Measurements from ENCODE around the gene EPHB6. TPM values are rescaled to one million over a fixed set of nuclear protein-coding genes. Genes with fewer than 3 reads are reported as not detected.
A peak's percentile ranks its signal among the peaks of the same experiment; 100 is the strongest.

EPHB6 gene
- total RNA-seq, 1 donor from 2014 or later, result 4.4 TPM

DNA sequence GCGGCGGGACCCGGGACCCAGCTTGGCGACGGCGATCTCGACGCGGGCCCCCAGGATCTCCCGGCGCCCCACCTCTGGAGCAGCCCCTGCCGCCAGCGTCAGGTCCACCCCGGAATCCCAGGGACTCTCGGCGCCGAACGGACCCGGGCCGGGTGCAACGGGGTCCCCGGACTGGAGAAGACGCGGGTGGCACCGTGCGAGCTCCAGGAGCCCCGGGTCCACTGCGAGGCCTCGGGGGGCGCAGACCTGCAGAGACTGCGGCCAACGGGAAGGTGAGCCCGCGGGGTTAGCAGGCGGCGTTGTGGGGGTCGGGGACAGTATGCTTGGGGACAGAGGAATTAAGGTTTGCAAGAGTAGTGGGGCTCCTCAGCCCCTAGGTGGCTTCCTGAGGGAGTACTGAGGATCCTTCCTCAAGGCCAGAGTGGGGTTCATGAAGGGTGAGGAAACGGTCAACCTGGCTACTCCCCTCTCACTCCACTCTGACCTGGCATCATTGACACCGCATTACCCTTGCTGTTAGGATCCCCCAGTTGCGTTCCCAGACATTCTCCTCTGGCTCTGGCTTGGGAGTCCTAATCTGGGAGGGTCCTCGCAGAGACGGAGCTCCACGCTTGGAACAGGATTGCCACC lies 353 bp downstream of the EPHB6 start:
- no peak for DNase-seq
- peaks cover 52% of the 10 kb centered on the region for H3K27me3 ChIP-seq (ENCODE audit: low read depth)
- no peaks in the 10 kb centered on the region for H3K36me3 ChIP-seq
- no peaks in the 10 kb centered on the region for H3K9me3 ChIP-seq (replicated peaks)
- intact Hi-C loops (cut with micrococcal nuclease), result loop anchor here (10.0 kb wide), 1 partner anchor 150 kb away; no protein-coding TSS in a partner anchor
- TF ChIP-seq, protein P1, sequence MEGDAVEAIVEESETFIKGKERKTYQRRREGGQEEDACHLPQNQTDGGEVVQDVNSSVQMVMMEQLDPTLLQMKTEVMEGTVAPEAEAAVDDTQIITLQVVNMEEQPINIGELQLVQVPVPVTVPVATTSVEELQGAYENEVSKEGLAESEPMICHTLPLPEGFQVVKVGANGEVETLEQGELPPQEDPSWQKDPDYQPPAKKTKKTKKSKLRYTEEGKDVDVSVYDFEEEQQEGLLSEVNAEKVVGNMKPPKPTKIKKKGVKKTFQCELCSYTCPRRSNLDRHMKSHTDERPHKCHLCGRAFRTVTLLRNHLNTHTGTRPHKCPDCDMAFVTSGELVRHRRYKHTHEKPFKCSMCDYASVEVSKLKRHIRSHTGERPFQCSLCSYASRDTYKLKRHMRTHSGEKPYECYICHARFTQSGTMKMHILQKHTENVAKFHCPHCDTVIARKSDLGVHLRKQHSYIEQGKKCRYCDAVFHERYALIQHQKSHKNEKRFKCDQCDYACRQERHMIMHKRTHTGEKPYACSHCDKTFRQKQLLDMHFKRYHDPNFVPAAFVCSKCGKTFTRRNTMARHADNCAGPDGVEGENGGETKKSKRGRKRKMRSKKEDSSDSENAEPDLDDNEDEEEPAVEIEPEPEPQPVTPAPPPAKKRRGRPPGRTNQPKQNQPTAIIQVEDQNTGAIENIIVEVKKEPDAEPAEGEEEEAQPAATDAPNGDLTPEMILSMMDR (IDR thresholded peaks at IDR 0.05; ENCODE audit: borderline replicate concordance), result no peak
- H3K4me3 ChIP-seq, result peak overlapping the region; percentile 75
- no peak overlapping the region for H3K27ac ChIP-seq (replicated peaks)
- H3K4me1 ChIP-seq, result peaks cover 22% of the 10 kb centered on the region

DNA sequence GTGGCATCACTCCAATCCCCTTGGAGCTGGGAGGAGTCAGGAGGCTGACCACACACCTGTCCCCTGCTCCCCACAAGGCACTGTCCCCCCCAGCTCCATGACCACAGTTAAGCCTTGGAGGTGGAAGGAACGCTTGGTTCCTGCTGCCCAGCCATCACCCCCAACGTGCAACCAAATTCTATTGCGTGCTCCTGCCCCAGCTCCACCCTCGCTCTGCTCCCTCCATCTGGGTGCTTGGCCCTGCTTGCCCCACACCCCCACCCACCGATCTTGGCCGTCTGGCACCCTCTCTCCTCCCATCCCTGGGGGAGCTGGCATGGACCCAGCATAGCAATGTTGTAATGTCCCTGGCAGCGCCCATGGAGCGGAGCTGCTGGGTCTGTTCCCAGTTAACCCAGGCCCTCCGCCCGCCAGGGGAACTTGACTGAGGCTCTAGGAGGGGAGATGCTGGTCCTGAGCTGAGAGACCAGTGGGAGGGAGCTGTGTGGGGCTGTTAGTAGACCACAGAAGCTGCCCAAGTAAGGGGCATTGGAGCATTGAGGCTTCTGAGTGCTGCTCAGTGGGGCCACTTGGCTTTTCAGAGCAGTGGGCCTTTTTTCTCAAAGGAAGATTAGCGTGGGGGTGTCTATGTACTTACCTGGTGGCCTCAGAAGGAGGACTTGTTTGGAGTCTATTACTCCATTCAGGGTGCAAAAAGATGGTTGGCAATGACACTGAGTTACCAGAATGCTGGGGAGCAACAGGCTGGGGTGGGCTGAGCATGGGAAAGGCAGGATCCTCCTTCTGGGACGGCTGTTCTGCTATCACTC lies 1.1 kb downstream of the EPHB6 start:
- intact Hi-C loops (cut with micrococcal nuclease), result loop anchor here (10.0 kb wide), 1 partner anchor 149 kb away; no protein-coding TSS in a partner anchor
- Histone ChIP-seq H3K4me3 (peak overlapping the region; percentile 75), H3K9me3 (replicated peaks) (no peaks in the 10 kb centered on the region), H3K27ac (replicated peaks) (no peak overlapping the region), H3K4me1 (peaks cover 22% of the 10 kb centered on the region), H3K27me3 (ENCODE audit: low read depth) (peaks cover 49% of the 10 kb centered on the region), H3K36me3 (no peaks in the 10 kb centered on the region)
- TF ChIP-seq, protein P1 (IDR thresholded peaks at IDR 0.05; ENCODE audit: borderline replicate concordance), result no peak
- peak; percentile 56 for DNase-seq

DNA sequence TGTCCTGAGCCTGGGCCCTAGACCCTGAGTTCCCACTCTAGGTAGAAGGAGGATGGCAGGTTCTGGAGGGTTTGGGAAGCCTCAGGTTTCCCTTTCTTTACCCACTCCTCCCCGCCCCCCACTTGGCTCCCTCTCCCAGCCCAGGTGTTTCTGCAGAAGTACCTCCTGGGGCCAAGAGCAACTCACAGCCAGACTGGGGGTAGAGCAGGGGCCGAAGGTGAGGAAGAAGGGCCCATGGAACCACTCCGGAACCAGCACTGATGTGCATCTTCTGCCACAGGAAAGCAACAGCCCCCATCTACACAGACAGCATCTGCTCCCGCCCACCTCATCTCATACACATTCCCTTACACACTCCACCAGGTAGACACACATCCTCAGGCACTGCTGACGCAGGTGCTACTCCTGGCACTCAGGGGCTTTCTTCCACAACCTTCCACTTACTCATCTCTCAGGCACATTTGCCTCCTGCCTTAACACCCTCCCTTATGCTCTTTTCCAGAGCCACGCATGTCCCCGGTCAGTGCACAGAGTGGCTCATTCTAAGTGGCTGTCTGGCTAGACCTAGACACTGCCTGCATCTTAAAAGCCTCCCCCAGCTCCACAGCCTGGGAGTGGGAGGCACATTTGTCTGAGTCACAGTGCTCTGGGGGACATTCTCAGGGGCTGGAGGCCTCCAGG lies 1.8 kb downstream of the EPHB6 start:
- H3K9me3 ChIP-seq (replicated peaks), result no peaks in the 10 kb centered on the region
- no peak for DNase-seq
- peaks cover 22% of the 10 kb centered on the region for H3K4me1 ChIP-seq
- no peak overlapping the region for H3K27ac ChIP-seq (replicated peaks)
- H3K27me3 ChIP-seq (ENCODE audit: low read depth), result peaks cover 45% of the 10 kb centered on the region
- H3K36me3 ChIP-seq, result no peaks in the 10 kb centered on the region
- intact Hi-C loops (cut with micrococcal nuclease), result loop anchor here (10.0 kb wide), 1 partner anchor 148 kb away; no protein-coding TSS in a partner anchor
- H3K4me3 ChIP-seq, result no peak overlapping the region
- TF ChIP-seq, protein P1 (IDR thresholded peaks at IDR 0.05; ENCODE audit: borderline replicate concordance), result no peak

DNA sequence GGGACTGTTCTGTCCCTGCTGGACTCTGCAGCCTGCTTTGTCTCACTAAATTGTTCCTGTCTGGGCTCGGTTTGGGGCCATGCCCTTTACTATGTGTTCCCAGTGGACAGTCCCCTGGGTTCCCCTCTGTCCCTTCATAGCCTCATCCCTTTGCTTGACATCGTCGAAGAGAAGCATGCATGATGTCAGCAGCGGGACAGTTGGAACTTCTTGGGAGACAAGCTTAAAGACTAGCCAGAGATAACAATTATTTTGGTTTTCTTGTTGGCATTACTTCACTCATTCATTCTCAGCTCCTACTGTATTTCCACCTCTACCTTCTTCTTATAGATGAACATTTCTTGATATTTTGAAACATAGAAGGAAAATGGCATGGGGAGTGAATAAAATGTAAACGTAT lies 2.7 kb downstream of the EPHB6 start:
- TF ChIP-seq, protein P1 (IDR thresholded peaks at IDR 0.05; ENCODE audit: borderline replicate concordance), result no peak
- H3K4me3 ChIP-seq, result no peak overlapping the region
- DNase-seq, result no peak
- peaks cover 22% of the 10 kb centered on the region for H3K4me1 ChIP-seq
- H3K27me3 ChIP-seq (ENCODE audit: low read depth), result peaks cover 43% of the 10 kb centered on the region
- no peak overlapping the region for H3K27ac ChIP-seq (replicated peaks)
- no peaks in the 10 kb centered on the region for H3K9me3 ChIP-seq (replicated peaks)
- no peaks in the 10 kb centered on the region for H3K36me3 ChIP-seq
- intact Hi-C loops (cut with micrococcal nuclease), result loop anchor here (10.0 kb wide), 1 partner anchor 147 kb away; no protein-coding TSS in a partner anchor

DNA sequence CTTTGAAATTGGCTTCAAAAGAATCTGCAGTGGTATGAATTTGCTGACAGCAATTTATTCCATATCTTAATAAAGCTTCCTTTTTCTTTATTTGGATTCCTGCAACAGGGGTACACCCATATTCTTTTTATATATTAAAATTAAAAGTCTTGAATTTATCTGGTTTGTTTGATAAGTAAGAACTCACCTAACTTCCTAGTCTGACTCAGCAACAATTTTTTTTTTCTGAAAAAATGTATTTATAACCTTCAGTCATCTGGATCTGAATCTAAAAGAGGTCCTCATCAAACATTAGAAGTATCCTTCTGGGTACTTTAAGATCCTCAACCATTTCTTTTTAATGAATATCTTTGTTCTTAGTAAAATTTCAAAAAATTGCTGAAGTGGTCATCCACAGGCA lies 4.5 kb downstream of the EPHB6 start:
- Histone ChIP-seq H3K27ac (replicated peaks) (no peak overlapping the region), H3K4me3 (no peak overlapping the region), H3K36me3 (no peaks in the 10 kb centered on the region), H3K27me3 (ENCODE audit: low read depth) (peaks cover 54% of the 10 kb centered on the region), H3K4me1 (peaks cover 13% of the 10 kb centered on the region), H3K9me3 (replicated peaks) (no peaks in the 10 kb centered on the region)
- DNase-seq, result no peak
- TF ChIP-seq, protein P1 (IDR thresholded peaks at IDR 0.05; ENCODE audit: borderline replicate concordance), result no peak
- intact Hi-C loops (cut with micrococcal nuclease), result loop anchor here (10.0 kb wide), 1 partner anchor 145 kb away; no protein-coding TSS in a partner anchor

Measured in left ventricle myocardium inferior (tissue), 1 donor.